UCSD-AML1 (cell line): ENCODE data around the gene CAMKMT.
"Not testable (repeated sequence)": the region's sequence is repeated elsewhere in the genome, so short reads cannot be mapped to it uniquely, and the experiment has no call there.

ENCODE experiments used
- DNase-seq: peaks from one replicate; lab custom pipeline; 2025; ENCODE audit not compliant: unreplicated experiment; lab: John Stamatoyannopoulos, UW

The CAMKMT gene

DNA sequence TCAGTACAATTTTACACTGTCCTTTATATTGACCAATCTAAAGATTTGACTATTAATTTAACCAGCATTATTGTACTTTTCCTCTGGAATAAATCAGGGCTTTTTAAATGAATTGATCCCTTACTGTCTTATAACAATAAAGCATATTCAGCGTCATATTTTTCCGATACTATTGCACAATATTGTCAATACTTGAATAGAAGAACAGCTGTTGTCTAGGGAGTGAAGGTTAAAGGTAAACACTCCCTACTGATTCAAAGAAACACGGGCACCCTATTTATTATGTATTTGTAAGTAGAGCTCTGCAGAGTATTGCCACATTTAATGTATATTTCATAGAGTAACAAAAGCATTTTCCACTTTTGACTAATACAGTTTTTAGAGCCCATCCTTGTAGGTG, 134.4 kb downstream of the CAMKMT start:
- no peak for DNase-seq

DNA sequence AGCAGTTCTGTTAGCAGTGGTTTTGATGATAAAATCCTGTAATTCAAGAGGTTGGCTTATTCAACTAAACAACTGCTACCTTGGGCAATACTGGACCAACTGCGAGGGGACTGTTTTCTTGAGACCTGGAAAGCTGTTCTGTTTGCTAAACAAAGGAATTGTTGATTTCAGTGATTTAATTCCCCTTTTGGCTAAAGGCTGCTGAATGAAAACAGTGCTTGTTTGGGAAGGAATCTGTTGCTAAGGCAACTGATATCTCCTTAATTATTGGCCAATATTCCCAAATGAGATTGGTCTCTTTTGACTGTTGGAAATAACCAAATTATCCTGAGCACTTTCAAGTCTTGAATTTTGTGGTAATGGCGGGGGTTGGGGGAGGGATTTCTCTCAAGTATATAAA, 136.8 kb downstream of the CAMKMT start:
- DNase-seq, result no peak

DNA sequence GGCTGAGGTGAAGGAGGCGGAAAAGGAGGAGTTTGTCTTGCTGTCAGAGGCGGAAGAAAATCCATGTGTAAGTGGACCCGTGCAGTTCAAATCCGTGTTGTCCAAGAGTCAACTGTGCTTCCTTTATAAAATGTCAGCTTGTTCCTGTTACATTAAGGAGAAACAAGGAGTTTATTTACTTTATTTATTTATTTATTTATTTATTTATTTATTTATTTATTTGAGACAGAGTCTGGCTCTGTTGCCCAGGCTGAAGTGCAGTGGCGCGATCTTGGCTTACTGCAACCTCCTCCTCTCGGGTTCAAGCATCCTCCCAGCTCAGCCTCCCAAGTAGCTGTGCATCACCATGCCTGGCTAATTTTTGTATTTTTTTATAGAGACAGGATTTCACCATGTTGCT, 143.9 kb downstream of the CAMKMT start:
- DNase-seq, result not testable (repeated sequence)

DNA sequence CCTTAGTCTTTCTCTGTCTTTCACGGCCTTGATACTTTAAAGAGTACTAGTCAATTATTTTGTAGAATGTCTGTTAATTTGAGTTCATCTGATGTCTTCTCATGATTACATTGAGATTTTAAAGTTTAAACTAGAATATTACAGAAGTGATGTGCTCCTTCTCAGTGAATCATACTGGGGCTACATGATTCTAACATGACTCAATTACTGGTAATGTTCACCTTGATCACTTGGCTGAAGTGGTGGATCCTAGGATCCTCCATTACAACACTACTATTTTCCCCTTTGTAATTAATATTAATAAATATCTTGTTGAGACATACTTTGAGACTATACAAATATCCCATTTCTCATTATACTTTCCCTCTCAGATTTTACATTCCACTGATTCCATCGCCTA, 148.5 kb downstream of the CAMKMT start:
- DNase-seq, result no peak

DNA sequence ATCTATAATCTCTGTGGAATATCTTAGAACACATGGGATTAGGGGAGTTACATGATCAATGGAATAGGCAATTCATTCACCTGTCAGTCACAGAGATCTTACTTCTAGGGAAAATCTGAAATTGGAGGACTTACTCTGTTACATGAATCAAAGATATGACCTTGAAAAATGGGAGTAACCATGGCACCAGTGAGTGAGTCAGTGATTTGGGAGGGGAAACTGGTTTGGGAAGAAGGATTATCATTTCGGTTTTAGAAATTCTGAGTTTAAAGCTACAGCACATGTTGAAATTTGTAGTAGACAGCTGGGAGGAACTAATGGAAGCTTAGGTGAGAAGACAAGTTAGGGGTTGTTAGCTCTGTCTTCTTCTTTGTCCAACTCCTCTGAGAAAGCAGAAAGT, 153.7 kb downstream of the CAMKMT start:
- DNase-seq, result no peak

DNA sequence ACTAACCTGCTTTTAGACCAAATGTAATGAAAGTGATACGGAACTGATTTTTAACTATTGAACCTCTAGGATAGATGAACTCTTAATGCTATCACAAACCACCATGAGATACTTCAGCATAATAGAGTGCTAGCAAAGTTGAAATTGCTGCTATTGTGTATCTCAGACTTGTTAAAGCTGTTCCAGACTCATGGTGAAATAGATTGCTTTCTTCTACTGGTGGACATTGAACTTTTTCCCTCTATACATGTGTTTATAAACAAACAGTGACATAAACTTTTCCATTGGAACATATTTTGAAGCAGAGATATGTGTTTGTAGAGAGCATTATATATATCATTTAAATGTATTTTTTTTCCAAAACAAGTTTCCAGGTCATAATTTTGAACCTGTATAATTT, 157.3 kb downstream of the CAMKMT start:
- DNase-seq, result no peak

DNA sequence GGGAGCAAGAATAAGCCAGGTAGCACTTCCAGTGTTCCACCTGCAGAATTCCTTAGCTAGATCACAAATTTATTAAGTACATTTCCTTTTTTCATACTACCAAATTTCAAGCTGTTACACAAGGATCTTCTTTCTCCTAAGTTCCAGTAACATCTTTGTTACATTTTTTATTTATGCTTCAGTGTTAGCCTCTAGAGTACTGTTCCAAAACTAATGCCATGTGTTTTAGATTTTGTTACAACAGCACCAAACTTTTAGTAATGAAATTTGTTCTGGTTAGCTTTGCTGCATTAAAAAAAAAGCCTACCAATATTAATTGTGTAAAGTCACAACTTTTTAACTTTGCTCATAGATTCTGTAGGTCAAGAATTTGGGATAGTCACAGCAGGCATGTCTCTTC, 161.1 kb downstream of the CAMKMT start:
- DNase-seq, result no peak

DNA sequence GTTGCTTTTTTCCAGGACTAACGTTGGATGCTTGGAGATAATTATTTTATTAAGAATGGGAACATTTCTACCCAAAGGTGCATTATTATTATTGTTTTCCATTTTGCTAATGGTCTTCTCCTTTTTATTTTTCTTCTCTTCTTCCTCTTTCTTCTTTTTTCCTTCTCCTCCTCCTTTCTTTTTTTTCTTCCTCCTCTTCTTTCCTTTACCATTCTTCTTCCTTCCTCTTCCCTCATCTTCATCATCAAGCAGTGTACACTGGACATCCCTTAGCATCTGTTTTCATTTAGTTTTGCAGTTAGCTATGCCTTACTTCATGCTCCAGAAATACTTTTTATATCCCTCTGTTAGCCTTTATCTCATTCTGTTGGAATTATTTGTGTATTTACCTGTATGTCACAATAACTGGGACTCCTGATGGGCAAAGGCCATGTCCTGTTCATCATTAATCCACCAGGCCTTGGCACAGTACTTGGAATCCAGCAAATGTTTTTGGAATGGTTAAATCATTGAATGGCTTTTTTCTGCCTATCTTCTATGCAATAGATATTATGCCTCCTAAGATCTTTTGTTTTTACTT, 162.7 kb downstream of the CAMKMT start:
- no peak for DNase-seq

DNA sequence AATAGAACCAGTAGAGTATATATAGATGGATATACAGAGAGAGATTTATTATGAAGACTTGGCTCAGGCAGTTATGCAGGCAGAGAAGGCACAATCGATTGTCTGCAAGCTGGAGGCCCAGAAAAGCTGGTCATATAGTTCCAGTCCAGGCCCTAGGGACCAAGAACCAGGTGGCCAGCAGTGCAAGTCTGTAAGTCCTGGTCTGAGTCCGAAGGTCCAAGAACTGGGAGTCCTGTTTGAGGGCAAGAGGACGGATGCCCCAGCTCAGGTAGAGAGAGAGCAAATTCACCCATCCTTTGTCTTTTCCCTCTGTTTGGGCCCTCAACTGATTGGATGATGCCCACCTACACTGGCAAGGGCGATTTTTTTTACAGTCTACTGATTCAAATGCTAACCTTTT, 164.6 kb downstream of the CAMKMT start:
- no peak for DNase-seq

DNA sequence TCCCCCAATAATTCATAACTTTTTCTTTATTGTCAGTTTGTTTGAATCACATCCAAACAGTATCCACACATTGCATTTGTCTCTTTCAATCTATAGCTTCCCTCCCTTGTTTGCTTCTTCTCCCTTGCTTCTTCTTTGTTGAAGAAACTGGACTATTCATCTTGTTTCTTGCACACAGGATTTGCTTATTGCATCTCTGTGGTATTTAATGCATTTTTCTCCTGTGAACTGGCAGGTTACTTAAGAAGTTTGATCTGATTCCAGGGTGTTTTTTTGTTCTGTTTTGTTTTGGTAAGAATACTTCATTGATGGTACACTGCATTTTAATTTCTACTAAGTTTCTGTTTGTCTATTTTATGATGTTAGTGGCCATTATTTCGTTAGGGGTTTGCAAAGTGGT, 166.8 kb downstream of the CAMKMT start:
- DNase-seq, result no peak

DNA sequence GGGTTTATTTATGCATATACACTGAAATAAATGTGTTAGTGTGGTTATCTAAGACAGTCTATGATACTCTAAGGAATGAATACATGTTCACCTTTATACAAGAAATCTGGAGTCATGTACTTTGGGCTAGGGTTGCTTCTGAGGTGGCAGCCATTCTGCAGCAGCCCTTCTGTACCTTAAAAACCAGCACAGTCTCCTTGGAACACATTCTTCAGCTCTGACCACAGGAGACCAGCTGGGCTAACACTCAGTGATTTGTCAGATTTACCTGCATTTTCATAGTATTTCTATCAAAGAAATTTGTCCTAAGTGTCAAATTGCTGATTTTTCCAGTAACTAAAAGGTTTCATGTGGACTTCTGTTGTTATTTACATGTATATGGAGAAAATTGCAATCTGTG, 167.7 kb downstream of the CAMKMT start:
- no peak for DNase-seq

DNA sequence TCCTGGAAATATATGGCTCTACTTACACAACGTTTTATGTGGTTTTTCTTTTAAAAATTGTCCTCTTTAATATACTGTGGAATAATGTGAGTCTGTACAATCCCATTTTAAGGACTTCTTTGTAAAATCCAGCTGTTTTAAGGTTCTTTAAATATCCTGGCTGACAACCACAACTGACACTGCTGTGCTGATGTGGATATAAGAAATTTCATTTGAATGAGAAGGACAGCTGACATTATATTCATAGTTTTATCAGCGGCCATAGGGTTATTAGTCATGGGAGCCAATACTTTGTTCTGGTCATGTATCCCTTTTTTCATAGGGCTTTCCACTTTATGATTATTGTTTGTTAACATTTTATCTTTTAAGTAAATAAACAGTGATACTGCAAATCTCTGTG, 169.5 kb downstream of the CAMKMT start:
- DNase-seq, result no peak

DNA sequence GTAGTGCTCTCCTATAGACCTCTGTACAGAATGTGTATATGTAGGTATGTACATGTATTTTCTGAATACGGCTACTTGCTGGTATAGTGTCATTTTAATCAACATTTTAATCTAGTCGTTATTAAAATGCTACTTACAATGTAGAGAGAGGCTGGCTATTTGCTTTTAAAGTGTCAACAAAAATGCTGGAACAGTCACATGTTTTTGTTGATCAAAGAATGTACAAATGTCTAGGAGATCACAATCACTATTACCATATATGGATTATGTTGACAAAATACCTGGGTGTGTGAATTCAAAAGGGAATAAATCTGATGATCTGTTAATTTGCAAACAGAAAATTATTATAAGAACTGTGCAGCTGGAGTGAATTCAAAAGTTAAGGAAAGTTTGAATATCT, 170.3 kb downstream of the CAMKMT start:
- no peak for DNase-seq

DNA sequence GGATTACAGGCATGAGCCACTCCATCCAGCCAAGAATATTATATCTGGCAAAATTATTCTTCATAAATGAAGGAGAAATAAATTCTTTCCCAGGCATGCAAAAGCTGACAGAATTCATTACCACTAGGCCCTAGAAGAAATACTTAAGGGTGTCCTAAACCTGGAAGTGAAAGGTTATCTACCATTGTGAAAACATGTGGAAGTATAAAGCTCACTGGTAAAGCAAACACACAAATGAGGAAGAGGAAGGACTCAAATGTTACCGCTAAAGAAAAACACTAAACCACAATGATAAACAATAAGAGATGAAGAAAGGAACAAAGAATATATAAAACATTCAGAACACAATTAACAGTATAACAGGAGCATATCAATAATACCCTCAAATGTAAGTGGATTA, 171.8 kb downstream of the CAMKMT start:
- no peak for DNase-seq

DNA sequence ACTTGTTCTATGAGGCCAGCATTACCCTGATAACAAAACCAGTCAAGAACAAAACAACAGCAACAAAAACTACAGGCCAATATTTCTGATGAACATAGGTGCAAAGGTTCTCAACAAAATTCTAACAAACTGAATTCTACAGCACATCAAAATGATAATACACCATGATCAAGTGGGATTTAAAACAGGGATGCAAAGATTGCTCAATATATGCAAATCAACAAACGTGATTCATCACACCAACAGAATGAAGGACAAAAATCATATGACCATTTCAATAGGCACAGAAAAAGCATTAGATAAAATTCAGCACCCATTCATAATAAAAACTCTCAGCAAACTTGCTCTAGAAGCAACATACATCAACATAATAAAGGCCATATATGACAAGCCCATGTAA, 173.6 kb downstream of the CAMKMT start:
- no peak for DNase-seq

DNA sequence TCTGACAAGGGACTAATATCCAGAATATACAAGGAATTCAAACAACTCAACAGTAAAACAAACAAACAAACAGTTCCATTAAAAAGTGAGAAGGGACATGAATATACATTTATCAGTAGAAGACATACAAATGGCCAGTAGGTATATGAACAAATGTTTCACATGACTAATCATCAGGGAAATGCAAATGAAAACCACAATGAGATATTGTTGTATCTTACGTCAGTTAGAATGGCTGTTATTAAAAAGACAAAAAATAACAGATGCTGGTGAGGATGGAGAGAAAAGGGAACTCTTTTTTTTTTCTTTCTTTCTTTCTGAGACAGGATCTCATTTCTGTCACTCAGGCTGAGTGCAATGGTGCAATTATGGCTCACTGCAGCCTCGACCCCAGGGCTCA, 175.5 kb downstream of the CAMKMT start:
- no peak for DNase-seq

DNA sequence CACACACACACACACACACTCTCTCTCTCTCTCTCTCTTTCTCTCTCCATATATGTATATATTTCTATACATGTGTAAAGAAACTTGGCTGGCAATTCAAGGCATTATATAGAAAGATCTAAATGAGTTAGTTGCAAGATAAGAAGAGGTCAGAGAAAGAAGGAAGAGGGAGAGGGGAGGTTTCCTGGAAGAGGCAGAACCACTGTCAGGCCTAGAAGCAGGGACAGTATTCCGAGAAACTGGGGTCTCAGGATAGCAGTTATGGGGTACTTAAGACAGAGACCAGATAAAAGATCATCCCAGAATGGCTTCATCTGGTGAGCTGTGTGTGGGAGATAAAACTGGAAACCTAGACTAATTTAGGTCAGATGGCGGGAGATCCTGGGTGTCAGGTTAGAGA, 180.8 kb downstream of the CAMKMT start:
- DNase-seq, result no peak

DNA sequence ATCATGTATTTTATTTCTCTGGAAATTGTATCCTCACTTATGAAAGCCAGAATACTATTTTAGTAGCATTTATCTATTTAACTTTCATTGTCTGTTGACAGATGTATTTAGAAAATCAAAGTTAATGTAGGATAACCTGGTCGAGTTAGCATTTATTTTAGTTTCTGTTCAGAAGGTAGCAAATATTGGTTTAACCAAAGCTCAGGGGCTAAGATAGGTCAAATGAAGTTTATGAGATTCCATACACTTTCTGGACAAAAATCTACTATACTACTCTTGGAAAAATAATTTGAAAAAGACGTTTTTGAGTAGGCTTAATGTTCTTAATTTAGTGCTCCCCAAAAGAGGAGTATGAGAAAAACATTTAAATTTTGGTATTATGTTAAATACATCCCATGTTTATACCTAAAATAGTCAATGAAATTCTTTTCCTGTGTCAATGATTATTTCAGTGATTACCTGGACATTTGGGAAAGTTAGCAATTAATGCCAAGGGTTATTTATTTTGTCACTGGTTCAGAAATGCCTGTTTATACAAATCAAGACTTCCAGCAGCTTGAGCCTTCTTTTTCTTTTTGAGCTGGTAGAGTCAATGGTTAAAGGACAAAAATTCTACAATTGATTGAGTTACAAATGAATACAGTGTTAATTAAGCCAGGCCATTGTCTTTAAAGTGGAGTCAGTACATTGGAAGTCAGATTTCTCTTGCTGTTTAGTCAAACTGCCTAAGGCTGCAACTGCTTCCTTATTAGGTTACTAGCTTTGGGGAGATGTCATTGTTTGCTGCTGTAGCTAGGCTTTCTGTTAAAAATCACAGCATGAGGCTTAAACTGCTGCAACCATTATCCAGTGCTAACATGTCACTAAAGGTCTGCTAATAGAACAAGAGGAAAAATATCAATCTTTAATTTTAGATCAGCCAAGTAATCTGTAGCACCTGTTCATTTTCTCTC, 182.3 kb downstream of the CAMKMT start:
- DNase-seq, result no peak

DNA sequence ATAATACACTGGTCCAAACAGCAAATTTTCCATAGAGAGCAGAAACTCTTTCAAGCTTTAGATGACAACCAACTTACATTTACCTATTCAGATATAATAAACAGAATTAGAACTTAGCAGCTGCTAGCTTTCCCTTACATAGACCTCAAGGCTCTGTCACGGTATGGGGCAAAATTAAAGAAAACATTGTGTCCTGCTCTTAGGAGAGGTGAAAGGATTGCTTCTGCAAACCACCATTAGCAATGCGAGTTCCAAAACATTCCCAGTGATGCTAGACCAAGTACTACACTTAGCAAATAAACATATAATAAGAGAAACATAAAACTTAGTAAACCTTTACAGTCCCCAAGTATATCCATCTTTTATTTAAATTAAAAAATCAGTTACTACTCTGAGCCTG, 183.3 kb downstream of the CAMKMT start:
- no peak for DNase-seq

DNA sequence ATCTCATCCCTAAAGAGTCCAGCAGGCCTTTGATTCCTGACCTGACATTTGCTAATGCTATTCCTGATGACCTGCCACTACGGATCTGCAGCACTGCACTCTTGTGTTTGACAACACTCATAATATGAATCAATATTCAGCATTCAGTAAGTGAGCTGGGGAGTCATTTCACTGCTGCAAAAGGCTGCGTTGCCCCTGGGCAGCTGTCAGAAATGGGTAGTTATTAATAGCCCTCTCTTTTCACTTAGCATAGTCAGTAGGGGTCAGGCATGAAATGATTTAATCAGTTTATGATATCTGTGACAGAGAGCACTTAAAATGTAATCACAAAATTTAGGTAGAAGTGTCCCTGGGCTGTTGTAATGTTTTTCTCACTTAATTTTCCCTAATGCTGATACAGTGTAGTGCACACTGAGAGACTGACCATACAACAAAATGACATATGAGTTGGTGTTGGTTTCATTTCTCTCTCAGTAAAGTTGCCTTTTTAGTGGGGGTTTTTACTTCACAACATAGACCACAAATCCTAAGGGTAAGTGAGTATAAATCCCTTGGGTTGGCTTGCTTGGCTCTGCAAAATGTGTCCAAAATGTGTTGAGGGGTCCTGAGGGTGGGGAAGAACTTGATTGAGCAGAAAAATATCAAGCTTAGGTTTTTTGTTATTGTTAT, 184.8 kb downstream of the CAMKMT start:
- DNase-seq, result no peak

DNA sequence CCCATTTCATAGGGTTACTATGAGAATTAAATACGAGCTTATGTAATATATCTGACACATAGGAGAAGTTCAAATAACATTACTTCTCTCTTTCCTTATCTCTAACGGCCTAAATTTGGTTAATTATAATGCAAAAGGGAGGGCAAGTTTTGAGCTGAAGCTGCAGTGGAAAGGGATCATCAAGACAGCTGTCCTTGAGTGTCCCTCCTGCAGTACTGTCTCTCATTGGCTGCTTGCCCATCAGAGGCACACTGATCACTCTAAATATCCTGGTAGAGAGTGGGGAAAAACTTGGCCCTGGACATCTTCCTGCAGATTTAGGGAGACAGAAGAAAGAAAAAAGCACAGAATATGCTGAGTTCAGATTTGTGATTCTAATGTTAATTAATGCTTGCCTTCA, 186.0 kb downstream of the CAMKMT start:
- DNase-seq, result no peak
